Liver (tissue), 3 donors: ENCODE measurements around the gene PCNA.

Source experiments
- EGR1 ChIP-seq, 2 donors: IDR thresholded peaks; 2 replicates each; pipeline ENCODE4 v1.6.1; 2016 to 2018; ENCODE audit warnings: antibody characterized with exemption in 2 of 2, low read depth in 2 of 2
- HNF4G ChIP-seq: IDR thresholded peaks from 2 replicates; pipeline ENCODE4 v1.6.1; 2016; ENCODE audit warnings: antibody characterized with exemption
- JUND ChIP-seq, 2 donors: IDR thresholded peaks; 2 replicates each; pipeline ENCODE4 v1.6.1; 2016; ENCODE audit warnings: antibody characterized with exemption in 2 of 2
- RAD21 ChIP-seq, 2 donors: IDR thresholded peaks; 2 replicates each; pipeline ENCODE4 v1.6.1; 2016; ENCODE audit warnings: antibody characterized with exemption in 2 of 2, mild to moderate bottlenecking in 2 of 2
- SP1 ChIP-seq: IDR thresholded peaks from 2 replicates; pipeline ENCODE4 v1.6.1; 2018; ENCODE audit warnings: antibody characterized with exemption, mild to moderate bottlenecking
- TAF1 ChIP-seq: conservative IDR thresholded peaks from 2 replicates; pipeline ENCODE4 v1.6.1; 2016; ENCODE audit warnings: antibody characterized with exemption, mild to moderate bottlenecking
- YY1 ChIP-seq: IDR thresholded peaks from 2 replicates; pipeline ENCODE4 v1.6.1; 2016; ENCODE audit warnings: antibody characterized with exemption, mild to moderate bottlenecking
- TF ChIP-seq, protein P1 (sequence below): fragments of 150-350 bp; IDR thresholded peaks from 2 replicates; pipeline ENCODE4 v1.5.1; 2017; ENCODE audit warnings: improper control_type of control experiment, low read depth, low read length; ENCODE audit not compliant: missing input control
- TF ChIP-seq, protein P2 (sequence below): IDR thresholded peaks from 2 replicates; pipeline ENCODE4 v1.6.1; 2016; ENCODE audit warnings: antibody characterized with exemption
- TF ChIP-seq, protein P3 (sequence below): IDR thresholded peaks from 2 replicates; pipeline ENCODE4 v1.6.1; 2016; ENCODE audit warnings: antibody characterized with exemption
- TF ChIP-seq, protein P4 (sequence below): IDR thresholded peaks from 2 replicates; pipeline ENCODE4 v1.6.1; 2016; ENCODE audit warnings: antibody characterized with exemption, mild to moderate bottlenecking
- TF ChIP-seq, protein P5 (sequence below): IDR thresholded peaks from 2 replicates; pipeline ENCODE4 v1.6.1; 2016; ENCODE audit warnings: antibody characterized with exemption
- donor health status: healthy.
- donor health status: healthy.

DNA sequence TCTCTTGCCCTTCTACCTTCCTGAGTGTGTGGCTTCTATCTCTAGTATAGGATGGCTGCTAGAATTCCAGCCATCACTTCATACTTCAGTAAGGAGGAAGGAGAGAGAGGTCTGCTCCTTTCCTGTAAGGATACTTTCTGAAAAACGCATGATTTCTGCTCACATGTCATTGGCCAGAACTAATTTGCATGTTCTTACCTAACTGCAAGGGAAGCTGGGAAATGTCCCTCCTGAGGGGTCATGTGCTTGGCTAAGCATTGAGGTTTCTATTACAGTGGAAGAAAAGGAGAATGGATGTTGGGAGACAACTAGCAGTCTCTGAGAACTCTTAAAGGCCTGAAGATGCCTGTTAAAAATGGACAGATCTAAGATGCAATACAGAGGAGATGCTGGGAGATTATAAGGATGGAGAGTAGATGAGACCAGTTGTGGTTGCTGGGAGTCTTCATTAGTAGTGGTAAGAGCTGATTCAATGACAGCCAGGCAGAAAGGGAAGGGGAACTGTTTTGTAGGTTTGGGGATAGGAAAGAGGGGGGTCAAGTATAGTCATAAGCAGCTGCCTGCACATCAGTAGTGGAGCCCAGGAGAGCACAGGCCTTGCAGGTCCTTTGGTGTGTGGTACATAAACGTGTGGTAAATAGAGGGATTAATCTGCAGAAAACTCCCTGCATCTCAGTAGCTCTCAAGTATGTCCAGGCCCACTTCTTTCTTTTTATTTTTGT is 27.3 kb upstream of the PCNA start:
- TF ChIP-seq, protein P1, sequence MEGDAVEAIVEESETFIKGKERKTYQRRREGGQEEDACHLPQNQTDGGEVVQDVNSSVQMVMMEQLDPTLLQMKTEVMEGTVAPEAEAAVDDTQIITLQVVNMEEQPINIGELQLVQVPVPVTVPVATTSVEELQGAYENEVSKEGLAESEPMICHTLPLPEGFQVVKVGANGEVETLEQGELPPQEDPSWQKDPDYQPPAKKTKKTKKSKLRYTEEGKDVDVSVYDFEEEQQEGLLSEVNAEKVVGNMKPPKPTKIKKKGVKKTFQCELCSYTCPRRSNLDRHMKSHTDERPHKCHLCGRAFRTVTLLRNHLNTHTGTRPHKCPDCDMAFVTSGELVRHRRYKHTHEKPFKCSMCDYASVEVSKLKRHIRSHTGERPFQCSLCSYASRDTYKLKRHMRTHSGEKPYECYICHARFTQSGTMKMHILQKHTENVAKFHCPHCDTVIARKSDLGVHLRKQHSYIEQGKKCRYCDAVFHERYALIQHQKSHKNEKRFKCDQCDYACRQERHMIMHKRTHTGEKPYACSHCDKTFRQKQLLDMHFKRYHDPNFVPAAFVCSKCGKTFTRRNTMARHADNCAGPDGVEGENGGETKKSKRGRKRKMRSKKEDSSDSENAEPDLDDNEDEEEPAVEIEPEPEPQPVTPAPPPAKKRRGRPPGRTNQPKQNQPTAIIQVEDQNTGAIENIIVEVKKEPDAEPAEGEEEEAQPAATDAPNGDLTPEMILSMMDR, result no peak
- TF ChIP-seq TAF1 (no peak), EGR1 (IDR thresholded peaks at IDR 0.05; ENCODE audit: low read depth in 2 of 2) (no peak), YY1 (no peak), RAD21 (IDR thresholded peaks at IDR 0.05) (no peak), JUND (IDR thresholded peaks at IDR 0.05) (no peak), SP1 (no peak), HNF4G (no peak)
- TF ChIP-seq, protein P2, sequence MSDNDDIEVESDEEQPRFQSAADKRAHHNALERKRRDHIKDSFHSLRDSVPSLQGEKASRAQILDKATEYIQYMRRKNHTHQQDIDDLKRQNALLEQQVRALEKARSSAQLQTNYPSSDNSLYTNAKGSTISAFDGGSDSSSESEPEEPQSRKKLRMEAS, result no peak
- TF ChIP-seq, protein P3, sequence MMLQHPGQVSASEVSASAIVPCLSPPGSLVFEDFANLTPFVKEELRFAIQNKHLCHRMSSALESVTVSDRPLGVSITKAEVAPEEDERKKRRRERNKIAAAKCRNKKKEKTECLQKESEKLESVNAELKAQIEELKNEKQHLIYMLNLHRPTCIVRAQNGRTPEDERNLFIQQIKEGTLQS, result no peak
- TF ChIP-seq, protein P4, sequence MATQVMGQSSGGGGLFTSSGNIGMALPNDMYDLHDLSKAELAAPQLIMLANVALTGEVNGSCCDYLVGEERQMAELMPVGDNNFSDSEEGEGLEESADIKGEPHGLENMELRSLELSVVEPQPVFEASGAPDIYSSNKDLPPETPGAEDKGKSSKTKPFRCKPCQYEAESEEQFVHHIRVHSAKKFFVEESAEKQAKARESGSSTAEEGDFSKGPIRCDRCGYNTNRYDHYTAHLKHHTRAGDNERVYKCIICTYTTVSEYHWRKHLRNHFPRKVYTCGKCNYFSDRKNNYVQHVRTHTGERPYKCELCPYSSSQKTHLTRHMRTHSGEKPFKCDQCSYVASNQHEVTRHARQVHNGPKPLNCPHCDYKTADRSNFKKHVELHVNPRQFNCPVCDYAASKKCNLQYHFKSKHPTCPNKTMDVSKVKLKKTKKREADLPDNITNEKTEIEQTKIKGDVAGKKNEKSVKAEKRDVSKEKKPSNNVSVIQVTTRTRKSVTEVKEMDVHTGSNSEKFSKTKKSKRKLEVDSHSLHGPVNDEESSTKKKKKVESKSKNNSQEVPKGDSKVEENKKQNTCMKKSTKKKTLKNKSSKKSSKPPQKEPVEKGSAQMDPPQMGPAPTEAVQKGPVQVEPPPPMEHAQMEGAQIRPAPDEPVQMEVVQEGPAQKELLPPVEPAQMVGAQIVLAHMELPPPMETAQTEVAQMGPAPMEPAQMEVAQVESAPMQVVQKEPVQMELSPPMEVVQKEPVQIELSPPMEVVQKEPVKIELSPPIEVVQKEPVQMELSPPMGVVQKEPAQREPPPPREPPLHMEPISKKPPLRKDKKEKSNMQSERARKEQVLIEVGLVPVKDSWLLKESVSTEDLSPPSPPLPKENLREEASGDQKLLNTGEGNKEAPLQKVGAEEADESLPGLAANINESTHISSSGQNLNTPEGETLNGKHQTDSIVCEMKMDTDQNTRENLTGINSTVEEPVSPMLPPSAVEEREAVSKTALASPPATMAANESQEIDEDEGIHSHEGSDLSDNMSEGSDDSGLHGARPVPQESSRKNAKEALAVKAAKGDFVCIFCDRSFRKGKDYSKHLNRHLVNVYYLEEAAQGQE, result no peak
- TF ChIP-seq, protein P5, sequence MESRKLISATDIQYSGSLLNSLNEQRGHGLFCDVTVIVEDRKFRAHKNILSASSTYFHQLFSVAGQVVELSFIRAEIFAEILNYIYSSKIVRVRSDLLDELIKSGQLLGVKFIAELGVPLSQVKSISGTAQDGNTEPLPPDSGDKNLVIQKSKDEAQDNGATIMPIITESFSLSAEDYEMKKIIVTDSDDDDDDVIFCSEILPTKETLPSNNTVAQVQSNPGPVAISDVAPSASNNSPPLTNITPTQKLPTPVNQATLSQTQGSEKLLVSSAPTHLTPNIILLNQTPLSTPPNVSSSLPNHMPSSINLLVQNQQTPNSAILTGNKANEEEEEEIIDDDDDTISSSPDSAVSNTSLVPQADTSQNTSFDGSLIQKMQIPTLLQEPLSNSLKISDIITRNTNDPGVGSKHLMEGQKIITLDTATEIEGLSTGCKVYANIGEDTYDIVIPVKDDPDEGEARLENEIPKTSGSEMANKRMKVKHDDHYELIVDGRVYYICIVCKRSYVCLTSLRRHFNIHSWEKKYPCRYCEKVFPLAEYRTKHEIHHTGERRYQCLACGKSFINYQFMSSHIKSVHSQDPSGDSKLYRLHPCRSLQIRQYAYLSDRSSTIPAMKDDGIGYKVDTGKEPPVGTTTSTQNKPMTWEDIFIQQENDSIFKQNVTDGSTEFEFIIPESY, result no peak
